HG03103 (cell line): ENCODE measurements around the gene TNIP2.
"Not testable (repeated sequence)": the region's sequence is repeated elsewhere in the genome, so short reads cannot be mapped to it uniquely, and the experiment has no call there.

Source experiments
- ATAC-seq: cut with Tn5 transposase; IDR thresholded peaks from one replicate; pipeline ENCODE4 v1.9.1; 2021; ENCODE audit warnings: low read depth; ENCODE audit not compliant: unreplicated experiment

Gene TNIP2

DNA sequence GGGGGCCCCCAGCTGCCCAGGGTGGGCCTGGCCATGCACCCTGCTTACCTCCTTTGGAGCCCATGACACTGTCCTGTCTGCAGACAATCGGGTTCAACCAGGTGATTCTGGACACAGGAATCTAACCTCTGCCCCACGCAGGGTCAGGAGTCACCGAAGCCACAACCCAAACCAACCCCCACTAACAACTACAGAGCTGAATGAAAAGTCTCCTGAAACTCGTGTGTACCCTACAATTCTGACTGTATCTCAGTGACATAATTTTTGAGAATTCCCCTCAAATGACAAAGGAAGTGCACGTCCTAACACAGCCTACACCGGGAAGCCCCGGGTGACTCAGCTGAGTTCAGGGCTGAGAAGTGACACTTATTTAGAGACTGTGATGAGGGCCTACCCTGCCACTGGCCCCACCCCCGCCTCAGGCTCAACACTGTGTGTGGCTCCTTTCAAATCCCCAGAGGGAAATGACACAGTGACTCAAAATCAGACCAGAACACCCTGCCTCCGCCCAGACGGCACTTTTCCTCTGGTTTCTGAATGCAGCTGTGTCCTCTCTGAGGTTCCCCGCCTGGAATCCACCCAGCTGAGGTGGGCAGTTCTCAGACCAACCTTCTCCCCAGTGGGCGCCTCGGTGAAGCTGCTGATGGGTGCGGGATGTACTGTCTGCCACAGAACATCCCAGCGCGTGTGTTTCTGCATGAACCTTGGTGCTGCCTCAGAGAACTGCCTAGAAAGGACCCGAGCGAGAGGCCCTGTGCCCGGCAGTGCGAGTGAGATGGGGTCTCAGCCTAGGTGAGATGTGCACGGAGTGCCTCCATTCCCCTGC, 9.9 kb downstream of the TNIP2 start:
- ATAC-seq, result peak; percentile 95

GRCh38 chr4:2745516-2745915, 10.6 kb downstream of the TNIP2 start:
- no peak for ATAC-seq

DNA sequence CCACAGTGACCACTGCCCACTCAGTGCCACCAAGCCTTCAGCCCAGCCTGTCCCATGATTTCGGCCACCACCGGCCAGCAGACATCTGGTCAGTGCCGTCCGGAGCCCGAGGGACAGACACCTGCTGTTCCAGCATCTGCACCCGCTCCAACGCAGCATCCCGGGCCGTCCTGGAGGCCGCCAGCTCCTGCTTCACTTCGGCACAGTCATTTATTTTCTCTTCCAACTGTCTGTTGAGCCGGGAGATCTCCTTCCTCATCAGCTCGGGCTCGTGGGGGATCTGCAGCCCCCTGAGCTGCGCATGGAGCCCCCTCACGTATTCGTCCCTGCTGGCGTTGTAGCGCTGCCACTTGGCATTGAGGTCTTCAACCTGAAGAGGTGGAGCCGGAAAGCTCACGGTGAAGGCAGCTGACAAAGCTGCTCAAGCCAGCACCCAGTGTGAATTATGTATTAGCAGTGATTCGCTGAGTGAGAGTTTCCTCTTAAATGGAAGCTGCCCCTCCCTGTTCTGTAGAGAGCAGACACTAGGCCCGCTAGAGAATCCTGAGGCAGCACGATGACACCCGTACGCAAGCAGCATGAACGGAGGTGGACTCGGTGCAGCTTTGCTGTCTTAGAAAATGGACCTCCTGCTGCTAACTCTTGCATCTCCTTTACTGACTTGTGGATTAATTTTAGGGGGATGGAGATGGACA, 11.4 kb downstream of the TNIP2 start:
- ATAC-seq, result no peak

DNA sequence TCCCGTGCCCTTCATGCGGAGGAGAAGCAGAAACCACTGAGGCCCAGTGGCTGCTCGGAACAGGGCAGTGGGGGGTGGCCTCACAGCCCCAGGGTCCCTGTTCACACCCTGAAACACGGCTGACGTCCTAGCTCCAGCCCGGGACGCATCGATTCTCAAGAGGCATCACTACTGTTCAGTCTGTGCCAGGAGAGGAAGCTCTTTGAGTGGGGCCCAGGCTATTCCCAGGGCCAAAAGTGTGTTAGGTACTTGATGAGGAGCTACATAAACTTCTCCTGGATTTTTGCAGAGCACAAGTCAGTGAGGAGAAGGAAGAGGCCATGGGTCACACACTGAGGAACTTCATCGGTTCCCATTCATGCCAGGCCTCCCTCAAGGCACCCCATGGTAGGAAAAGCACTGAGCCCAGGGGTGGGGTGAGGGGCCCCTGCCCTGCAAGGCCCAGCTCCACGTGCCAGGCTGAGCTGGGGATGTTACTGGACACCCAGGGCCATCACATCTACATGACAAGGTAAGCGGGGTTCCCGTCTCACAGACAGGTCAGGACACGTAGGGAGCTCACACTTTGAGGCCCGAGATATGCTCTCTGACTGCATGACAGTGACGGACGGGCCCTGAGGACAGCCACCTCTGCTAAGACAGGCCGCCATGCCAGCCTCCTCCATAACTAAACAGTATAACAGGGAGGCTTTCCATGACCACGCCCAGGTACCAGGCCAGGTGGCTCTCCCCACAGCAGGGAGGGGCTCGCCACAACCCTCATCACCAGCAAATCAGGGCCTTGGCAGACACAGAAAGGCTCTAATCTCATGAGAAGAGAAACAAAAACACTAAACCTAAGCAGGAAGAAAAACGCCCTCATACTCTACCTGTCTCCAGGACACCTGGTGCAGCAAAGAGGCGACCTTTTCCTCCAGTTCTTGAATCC, 12.4 kb downstream of the TNIP2 start:
- ATAC-seq, result no peak

DNA sequence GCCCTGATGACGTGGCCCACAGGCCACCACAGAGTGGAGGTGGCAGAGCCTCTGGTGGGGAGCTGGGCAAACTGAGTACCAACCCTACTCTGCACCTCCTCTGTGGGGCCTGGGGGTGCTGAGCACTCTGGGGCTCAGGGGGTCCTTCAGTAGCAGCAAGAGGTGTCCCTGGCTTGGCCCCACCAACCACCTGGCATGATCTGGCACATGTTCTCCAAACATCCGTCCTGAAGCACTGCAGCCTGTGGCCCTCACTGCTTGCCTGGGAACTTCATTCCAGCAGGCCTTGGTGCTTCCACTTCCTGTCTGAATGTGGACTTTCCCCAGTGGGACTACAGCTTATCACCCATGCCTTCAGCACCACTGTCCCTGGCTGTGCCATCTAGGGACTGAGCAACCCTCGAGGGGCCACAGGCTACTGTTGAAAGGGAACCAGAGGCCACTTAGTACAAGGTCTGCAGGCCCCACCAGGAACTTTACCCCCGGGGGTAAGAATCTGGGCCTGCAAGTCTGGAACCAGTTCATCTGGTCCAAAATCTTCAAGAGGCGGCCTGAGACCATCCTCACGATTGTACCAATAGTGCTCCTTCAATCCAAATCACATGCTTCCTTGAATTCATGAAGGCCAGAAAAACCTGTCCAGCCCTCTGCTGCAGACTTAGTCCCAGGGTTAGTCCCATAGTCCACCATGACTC, 13.2 kb downstream of the TNIP2 start:
- no peak for ATAC-seq

- ATAC-seq, result no peak
Measured at GRCh38 chr4:2742081-2742822, 13.9 kb downstream of the TNIP2 start.

DNA sequence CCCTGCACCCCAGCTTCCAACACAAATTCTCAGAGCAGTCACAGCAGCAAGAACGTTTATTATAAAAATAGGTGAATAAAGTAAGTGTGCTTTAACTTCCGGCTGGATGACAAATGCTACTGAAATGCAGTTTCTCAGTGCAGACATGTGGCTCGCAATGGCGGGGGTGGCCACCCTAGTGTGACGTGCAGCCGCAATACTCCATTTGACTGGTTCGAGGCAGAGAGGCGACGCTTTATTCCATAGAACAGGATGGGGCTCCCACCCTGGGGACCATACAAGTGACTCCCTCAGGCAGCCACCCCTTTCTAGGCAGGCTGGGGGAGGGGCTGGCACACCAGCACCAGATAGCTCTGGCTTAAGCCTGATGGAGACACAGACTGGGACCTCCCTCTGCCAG, 14.5 kb downstream of the TNIP2 start:
- ATAC-seq, result no peak

DNA sequence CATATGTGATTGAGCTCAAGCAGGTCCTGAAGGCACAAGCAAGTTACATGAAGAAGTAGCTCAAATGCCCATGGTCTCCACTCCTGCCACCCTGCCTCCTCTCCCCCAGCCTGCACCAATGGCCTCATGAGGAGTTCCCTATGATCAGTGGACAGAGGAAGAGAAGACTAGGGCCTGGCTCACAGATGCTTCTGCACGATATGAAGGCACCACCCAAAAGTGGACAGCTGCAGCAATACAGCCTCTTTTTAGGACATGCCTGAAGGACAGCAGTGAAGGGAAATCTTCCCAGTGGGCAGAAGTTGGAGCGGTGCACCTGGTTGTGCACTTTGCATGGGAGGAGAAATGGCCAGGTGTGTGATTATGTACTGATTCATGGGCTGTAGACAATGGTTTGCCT, 17.8 kb downstream of the TNIP2 start:
- ATAC-seq, result not testable (repeated sequence)

- ATAC-seq, result no peak
Measured at GRCh38 chr4:2735869-2736268, 20.3 kb downstream of the TNIP2 start.

GRCh38 chr4:2734612-2735011, 21.5 kb downstream of the TNIP2 start:
- ATAC-seq, result peak; percentile 51

GRCh38 chr4:2733844-2734574, 22.1 kb downstream of the TNIP2 start:
- no peak for ATAC-seq

GRCh38 chr4:2733001-2733843, 22.9 kb downstream of the TNIP2 start:
- no peak for ATAC-seq

- no peak for ATAC-seq
Measured at GRCh38 chr4:2732526-2732925, 23.6 kb downstream of the TNIP2 start.

- ATAC-seq, result no peak
Measured at GRCh38 chr4:2731907-2732317, 24.2 kb downstream of the TNIP2 start.

- no peak for ATAC-seq
Measured at GRCh38 chr4:2729533-2729875, 26.6 kb downstream of the TNIP2 start.

DNA sequence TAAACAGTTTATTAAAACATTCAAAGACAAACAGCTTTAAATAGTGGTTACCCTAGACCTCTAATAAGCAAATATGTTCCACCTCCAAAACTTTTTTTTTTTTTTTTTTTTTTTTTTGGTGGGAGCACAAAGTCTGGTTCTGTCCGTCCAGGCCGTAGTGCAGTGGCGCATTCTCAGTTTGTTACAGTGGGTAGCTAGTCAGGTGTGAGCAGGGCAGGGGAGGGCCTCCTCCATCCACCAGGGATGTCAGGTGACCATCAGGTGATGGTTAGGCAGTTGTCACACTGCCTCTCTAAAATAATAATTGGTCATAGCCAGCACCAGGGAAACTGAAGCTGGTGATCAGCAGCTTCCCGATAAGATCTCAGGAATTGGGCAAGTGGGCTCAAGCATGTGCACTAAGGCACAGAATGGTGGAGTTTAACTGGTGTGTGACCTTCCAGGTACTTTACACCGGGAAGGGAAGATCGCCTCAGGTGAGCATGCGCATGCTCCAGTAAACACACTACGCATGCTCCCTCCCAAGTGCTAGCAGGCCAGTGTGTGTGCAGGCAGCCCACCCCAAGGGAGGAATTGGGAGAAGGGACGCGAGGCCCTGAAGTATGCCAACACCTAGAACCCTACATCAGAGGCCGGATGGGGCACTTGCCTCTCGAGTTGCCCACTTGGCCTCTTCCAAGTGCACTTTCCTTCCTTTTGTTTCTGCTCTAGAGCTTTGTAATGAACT, 27.2 kb downstream of the TNIP2 start:
- no peak for ATAC-seq

DNA sequence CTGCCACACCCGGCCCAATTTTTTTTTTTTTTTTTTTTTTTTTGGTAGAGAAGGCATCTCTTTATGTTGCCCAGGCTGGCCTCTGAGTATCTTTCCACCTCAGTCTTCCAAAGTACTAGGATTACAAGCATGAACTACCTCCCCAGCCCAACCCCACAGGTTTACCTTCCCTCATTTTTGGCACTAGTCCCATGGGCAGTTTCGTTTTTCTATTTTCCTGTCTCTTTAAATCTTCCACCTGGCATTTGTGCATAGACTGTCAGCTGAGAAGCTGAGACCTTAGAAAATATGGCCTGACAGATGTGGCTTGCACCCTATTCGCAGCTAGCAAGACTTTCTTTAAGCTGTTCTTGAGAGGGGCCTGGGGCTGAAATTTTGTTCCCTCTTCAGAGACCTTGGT, 27.9 kb downstream of the TNIP2 start:
- ATAC-seq, result no peak

DNA sequence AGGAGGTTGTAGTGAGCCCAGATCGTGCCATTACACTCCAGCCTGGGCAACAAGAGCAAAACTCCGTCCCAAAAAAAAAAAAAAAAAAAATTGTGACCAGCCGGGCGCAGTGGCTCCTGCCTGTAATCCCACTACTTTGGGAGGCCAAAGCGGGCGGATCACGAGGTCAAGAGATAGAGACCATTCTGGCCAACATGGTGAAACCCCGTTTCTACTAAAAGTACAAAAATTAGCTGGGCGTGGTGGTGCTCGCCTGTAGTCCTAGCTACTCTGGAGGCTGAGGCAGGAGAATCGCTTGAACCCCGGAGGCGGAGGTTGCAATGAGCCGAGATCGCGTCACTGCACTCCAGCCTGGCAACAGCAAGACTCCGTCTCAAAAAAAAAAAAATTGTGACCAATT, 29.3 kb downstream of the TNIP2 start:
- ATAC-seq, result not testable (repeated sequence)
